Measurements from ENCODE around the gene NDUFAF2.
"Not testable (repeated sequence)": the region's sequence is repeated elsewhere in the genome, so short reads cannot be mapped to it uniquely, and the experiment has no call there.

Gene NDUFAF2, protein sequence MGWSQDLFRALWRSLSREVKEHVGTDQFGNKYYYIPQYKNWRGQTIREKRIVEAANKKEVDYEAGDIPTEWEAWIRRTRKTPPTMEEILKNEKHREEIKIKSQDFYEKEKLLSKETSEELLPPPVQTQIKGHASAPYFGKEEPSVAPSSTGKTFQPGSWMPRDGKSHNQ

DNA sequence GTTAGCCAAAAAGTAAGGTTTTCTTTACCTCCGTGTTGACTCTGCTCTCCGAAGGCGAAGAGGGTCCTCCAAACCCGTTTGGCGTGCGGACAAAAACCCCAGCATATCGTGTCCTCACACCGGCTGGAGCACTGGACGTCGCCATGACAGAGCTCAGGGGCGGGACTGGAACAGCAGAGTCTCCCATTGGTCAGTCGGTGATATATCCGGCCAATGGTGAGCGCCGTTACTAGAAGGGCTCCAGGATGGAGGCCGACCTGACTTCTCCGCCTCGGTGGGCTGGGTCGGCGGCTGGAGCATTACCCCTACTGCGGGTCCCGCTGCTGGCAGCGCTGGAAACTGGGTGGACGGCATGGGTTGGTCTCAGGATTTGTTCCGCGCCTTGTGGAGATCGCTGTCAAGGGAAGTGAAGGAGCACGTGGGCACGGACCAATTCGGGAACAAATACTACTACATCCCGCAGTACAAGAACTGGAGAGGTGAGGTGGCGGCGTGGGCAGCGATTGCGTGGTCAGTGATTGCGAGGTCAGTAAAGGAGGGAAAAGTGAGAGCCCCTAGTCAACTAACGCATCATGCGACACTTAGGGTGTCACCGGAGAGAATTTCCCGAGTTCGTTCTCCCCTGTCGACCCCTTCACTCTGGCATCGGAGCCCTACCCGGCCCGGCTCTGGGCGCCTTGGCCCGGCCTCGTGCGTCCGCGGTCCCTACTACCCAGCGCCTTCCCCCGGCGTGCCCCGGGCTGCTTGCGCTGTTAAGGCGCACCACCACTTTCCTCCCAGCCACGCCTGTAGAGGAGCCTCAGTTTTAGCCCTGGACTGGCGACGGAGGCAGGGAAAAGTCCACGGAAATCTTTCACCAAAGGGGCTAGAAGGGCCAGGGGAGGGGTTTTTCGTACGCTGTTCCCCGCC is at the start of gene NDUFAF2, which contains the start of gene ERCC8:
Gene NDUFAF2 (plus strand): TSS at position 302 of the 909 bp plus-strand sequence. CDS start 51 bp downstream, at position 353.
Gene ERCC8 (minus strand): TSS at position 167 of the 909 bp plus-strand sequence. CDS start 62 bp downstream, at position 105.
- peak; percentile 59 for DNase-seq

- DNase-seq: no peak
These were observed 48.0 kb upstream of the NDUFAF2 start for GRCh38 chr5:60896991-60897390.

DNA sequence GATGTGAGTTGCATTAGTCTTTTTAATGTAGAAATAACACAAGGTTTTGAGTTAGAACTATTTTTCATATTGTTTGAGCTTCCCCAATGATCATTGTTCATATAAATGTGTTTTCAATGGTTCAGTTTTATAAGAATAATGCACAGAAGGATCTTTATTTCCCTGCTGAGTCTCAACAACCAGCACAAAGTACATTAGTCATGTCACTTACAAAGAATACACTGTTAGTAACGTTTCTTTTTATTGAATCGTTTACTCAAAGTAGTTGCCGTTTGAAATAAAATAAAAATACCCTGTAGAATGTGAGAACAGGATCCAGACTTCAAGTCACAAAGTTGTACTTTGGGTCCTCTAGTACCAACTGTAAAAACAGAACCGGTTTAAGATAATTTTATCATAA is 41.6 kb upstream of the NDUFAF2 start:
- DNase-seq: no peak

GRCh38 chr5:60916646-60917045 is 28.4 kb upstream of the NDUFAF2 start:
- DNase-seq: no peak

- DNase-seq: no peak
These were observed 26.5 kb upstream of the NDUFAF2 start for GRCh38 chr5:60918466-60918865.

- DNase-seq: no peak
These were observed 17.6 kb upstream of the NDUFAF2 start for GRCh38 chr5:60927450-60927849.

GRCh38 chr5:60929024-60929423 is 16.0 kb upstream of the NDUFAF2 start:
- DNase-seq: no peak

DNA sequence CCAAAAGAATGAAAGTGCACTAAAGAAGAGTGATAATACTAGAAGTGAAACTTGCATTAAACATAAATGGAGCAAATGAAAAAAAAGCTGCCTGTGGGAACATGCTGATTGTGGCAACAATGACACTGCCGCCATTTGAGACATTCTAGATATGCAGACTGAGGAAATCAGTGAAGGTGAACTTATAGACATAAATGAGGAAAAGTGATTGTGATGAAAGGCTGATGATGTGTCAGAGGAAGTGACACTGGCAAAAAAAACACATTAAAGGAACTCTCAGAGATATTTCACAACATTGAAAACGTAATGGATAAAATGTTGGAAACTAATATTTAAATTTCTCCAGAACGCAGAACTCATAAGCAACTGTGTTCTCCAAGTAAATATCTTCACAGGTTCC is 1.4 kb upstream of the NDUFAF2 start:
- DNase-seq: no peak

DNA sequence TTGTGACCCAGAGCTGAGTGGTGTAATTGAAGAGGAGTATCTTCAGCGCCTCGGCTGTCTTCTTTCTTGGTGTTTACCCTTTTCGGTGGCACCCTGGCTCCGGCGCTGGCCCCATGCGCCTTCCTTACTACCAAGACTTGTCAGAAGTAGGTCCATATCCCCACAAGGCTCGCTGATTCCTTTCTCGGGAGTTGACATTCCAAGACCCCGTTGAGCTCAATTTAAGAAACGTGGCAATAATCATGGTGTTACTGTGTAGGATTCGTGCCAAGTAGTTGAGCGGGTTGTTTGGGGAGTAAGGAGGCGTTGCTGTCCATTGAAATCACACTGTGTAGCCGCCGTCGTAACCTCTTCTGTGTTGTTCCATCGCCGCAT is 795 bp downstream of the NDUFAF2 start:
- DNase-seq: no peak

- DNase-seq: no peak
These were observed 3.7 kb downstream of the NDUFAF2 start for GRCh38 chr5:60948738-60949137.

- no peak for DNase-seq
These were observed 10.2 kb downstream of the NDUFAF2 start for GRCh38 chr5:60955239-60955638.

DNA sequence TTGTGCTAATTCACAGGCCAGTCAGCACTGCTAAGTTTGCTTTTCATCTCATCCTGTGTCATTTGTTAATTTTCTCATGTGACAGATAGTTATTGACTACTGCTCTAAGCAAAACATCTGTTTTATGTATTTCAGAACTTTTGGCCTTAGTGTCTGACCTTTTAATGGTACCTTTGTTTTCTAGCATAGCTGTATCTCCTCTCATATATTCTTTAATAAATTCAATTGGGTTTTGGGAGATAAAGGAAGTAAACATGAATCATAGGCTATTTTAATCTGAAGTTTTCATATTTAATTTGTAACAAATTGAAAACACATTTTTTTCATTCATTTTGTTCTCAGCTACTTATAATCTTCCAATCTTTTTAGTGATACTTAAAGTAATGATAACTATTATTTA is 13.1 kb downstream of the NDUFAF2 start:
- no peak for DNase-seq

GRCh38 chr5:60958712-60959111 is 13.7 kb downstream of the NDUFAF2 start:
- DNase-seq: no peak

DNA sequence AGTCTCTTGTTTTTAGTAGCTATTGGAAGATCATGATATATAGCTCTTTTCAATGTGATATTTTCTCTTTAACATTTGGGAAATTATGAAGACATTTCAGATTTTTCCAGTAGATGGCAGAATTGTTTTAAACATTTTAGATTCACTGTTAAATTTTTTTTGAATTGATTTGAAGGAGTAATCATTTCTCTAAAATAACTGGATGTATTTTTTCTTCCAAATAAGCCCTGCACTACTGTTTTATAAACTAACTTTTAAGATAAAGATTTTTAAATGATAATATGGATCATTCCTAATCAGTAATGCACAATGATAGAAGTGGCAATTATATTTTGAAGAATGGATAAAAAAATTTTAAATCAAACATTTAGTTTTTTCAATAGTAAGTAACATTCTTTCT is 14.2 kb downstream of the NDUFAF2 start:
- DNase-seq: no peak

- DNase-seq: no peak
These were observed 15.6 kb downstream of the NDUFAF2 start for GRCh38 chr5:60960591-60960990.

- no peak for DNase-seq
These were observed 16.7 kb downstream of the NDUFAF2 start for GRCh38 chr5:60961685-60962084.

DNA sequence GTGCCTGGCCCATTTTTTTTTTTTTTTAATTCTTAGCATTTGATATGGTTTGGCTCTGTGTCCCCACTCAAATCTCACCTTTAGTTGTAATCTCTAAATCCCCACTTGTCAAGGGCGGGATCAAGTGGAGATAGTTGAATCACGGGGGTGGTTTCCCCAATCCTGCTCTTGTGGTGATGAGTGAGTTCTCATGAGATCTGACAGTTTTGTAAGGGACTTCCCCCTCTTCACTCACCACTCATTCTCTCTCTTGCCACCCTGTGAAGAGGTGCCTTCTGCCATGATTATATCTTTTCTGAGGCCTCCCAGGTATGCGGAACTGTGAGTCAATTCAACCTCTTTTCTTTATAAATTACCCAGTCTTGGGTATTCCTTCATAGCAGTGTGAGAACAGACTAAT is 27.2 kb downstream of the NDUFAF2 start:
- no peak for DNase-seq

DNA sequence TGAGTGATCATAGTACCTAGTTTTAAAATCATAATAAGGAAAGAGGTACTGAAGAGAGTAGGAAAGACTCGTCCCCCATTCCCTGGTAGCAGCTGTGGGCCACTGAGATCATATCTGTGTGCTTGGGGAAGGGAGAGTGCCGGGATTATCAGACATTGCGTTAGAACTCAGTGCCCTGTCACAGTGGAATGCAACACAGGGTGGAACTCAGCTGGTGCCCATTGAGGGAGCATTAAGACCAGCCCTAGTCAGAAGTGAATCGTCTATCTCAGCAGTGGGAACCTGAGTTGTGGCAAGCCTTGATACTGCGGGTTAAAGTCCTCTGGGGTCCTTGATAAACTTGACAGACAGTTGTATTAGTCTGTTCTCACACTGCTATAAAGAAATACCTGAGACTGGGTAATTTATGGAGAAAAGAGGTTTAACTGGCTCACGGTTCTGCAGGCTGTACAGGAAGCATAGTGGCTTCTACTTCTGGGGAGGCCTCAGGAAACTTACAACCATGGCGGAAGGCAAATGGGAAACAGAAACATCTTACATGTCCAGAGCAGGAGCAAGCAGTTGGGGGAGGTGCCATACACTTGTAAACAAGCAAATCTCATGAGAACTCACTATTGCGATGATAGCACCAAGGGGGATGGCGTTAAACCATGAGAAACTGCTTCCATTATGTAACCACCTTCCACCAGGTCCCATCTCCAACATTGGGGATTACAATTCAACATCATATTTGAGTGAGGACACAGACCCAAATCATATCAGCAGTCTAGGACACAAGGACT is 33.1 kb downstream of the NDUFAF2 start:
- no peak for DNase-seq

DNA sequence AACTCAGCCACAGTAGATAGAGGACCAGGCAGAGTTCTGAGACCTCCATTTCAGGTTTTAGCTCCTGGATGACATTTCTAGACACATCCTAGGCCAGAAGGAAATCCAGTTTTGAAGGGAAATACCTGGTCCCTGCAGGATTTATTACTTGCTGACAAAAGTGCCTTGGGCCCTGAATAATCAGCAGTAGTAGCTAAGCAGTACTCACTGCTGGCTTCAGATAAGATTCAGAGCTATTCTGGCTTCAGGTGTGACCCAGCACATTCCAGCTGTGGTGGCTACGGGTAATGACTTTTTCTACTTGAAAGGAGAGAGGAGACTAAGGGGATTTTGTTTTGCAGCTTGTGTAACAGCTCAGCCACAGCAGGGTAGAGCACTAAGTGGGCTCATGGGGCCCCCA is 34.0 kb downstream of the NDUFAF2 start:
- DNase-seq: no peak

DNA sequence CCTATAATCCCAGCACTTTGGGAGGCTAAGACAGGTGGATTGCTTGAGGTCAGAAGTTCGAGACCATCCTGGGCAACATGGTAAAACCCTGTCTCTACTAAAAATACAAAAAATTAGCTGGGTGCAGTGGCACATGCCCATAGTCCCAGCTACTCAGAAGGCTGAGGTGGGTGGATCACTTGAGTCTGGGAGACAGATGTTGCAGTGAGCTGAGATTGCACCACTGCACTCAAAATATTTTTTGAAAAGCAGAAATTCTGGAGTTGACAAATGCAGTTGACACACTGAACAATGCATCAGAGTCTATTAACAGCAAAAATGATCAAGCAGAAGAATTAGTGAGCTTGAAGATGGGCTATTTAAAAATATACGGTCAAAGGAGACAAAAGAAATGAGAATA is 35.5 kb downstream of the NDUFAF2 start:
- DNase-seq: no peak

- not testable (repeated sequence) for DNase-seq
These were observed 37.1 kb downstream of the NDUFAF2 start for GRCh38 chr5:60982127-60982526.

DNA sequence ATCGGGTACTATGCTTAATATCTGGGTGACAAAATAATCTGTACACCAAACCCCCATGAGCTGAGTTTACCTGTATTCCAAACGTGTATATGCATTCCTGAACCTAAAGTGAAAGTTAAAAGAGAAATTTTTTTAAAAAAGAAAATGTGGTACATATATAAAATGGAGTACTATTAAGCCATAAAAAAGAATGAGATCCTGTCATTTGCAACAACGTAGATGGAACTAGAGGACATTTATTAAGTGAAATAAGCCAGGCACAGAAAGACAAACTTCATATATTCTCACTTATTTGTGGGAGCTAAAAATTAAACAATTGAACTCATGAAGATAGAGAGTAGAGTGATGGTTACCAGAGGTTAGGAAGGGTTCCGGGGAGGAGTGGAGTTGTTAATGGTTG is 44.8 kb downstream of the NDUFAF2 start:
- DNase-seq: no peak

DNA sequence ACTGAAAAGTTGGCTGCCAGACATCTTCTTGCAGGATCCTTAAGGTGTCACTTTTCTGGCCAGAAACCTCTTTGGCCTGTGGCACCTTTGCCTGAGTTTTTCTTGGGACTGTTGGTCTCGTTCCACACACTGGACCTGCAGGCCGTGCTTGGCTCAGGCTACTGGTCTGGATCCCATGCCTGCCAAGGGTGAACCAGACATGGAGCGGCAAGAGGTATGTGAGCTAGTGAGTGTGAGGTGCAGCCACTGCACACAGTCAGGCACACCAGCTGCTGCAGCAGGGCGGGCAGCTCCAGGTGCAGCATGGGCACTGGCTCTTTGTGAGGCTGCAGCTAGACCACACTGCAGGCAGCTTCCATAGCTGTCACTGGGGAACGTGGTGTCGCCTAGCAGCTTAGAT is 47.9 kb downstream of the NDUFAF2 start:
- DNase-seq: no peak

DNA sequence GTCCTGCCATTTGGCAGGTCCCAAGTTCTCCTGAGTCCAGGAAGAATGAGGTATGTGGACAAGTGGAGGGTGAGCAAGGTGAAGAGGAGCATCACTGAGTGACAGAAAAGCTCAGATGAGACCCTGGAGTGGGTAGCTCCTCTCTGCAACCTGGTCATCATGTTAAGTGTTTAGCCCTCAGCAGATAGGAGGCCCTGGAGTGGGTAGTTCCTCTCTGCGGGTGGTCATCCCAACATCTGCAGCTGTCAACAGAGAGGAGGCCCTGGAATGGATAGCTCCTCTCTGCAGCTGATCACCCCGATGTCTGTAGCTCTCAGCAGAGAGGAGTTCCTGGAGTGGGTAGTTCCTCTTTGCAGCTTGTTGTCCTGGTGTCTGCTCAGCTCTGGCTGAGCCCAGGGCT is 48.4 kb downstream of the NDUFAF2 start:
- DNase-seq: no peak
